GM23338 (cell line): ENCODE data around the gene PLBD1. TPM values are rescaled to one million over a fixed set of nuclear protein-coding genes. Genes with fewer than 3 reads are reported as not detected.
A peak's percentile ranks its signal among the peaks of the same experiment; 100 is the strongest.

ENCODE experiments used
- ATAC-seq: fragments of 200-7000 bp; cut with Tn5 transposase; 3 replicates; pipeline ENCODE4 v1.9.1; 2020
- DNase-seq: peaks from one replicate; pipeline ENCODE4 v3.0.0-alpha.2; 2015; ENCODE audit warnings: low spot score
- H2AFZ ChIP-seq: fragments of 200-600 bp; sonication (generic); 2 replicates; pipeline ENCODE4 v1.8.0; 2016; ENCODE audit warnings: antibody characterized with exemption, mild to moderate bottlenecking, moderate library complexity
- H3F3A ChIP-seq: fragments of 200-600 bp; sonication (generic); replicated peaks from 2 replicates; pipeline ENCODE4 v1.8.0; 2017; ENCODE audit warnings: antibody characterized with exemption, mixed run types, low read depth
- H3K27ac ChIP-seq: fragments of 200-600 bp; sonication (generic); 2 replicates; pipeline ENCODE4 v1.6.1; 2016; ENCODE audit warnings: low read depth
- H3K27me3 ChIP-seq: fragments of 200-600 bp; sonication (generic); 2 replicates; pipeline ENCODE4 v1.8.0; 2016; ENCODE audit warnings: mild to moderate bottlenecking, mixed run types, moderate library complexity; ENCODE audit not compliant: insufficient read depth
- H3K36me3 ChIP-seq: fragments of 200-600 bp; sonication (generic); 2 replicates; pipeline ENCODE4 v1.8.0; 2016; ENCODE audit warnings: mild to moderate bottlenecking; ENCODE audit not compliant: insufficient read depth
- H3K4me1 ChIP-seq: fragments of 200-600 bp; sonication (generic); 2 replicates; pipeline ENCODE4 v1.8.0; 2016; ENCODE audit warnings: mild to moderate bottlenecking, moderate library complexity; ENCODE audit not compliant: insufficient read depth
- H3K4me2 ChIP-seq: fragments of 200-600 bp; sonication (generic); 2 replicates; pipeline ENCODE4 v1.7.1; 2017; ENCODE audit warnings: mixed run types
- H3K4me3 ChIP-seq: fragments of 200-600 bp; sonication (generic); 2 replicates; pipeline ENCODE4 v1.6.1; 2016; ENCODE audit warnings: mixed run types
- H3K79me2 ChIP-seq: fragments of 200-600 bp; sonication (generic); replicated peaks from 2 replicates; pipeline ENCODE4 v1.8.0; 2017; ENCODE audit warnings: mild to moderate bottlenecking; ENCODE audit not compliant: insufficient read depth
- H3K9me2 ChIP-seq: fragments of 200-600 bp; sonication (generic); 2 replicates; pipeline ENCODE4 v1.8.0; 2017; ENCODE audit not compliant: insufficient read depth
- H4K20me1 ChIP-seq: fragments of 200-600 bp; sonication (generic); replicated peaks from 2 replicates; pipeline ENCODE4 v1.8.0; 2017; ENCODE audit warnings: mild to moderate bottlenecking; ENCODE audit not compliant: insufficient read depth
- H3K27ac Mint-ChIP-seq: 2 replicates; pipeline ENCODE4 v1.8.0; 2020; ENCODE audit warnings: inconsistent platforms, mild to moderate bottlenecking, moderate library complexity, mixed read lengths
- H3K27me3 Mint-ChIP-seq: 3 replicates; pipeline ENCODE4 v1.8.0; 2022; ENCODE audit warnings: low read depth, mild to moderate bottlenecking, moderate library complexity, mixed read lengths, inconsistent platforms; ENCODE audit not compliant: insufficient read depth, poor library complexity
- H3K36me3 Mint-ChIP-seq: 3 replicates; pipeline ENCODE4 v1.8.0; 2021; ENCODE audit warnings: low read depth, mild to moderate bottlenecking, inconsistent platforms, moderate library complexity, mixed read lengths
- H3K4me1 Mint-ChIP-seq: 3 replicates; pipeline ENCODE4 v1.8.0; 2020; ENCODE audit warnings: mild to moderate bottlenecking, inconsistent platforms, mixed read lengths
- H3K4me3 Mint-ChIP-seq: 3 replicates; pipeline ENCODE4 v1.8.0; 2021; ENCODE audit warnings: moderate library complexity, mild to moderate bottlenecking, inconsistent platforms, mixed read lengths
- H3K9me3 Mint-ChIP-seq: 3 replicates; pipeline ENCODE4 v1.8.0; 2020; ENCODE audit warnings: moderate library complexity, mild to moderate bottlenecking, inconsistent platforms, mixed read lengths
- CREB1 ChIP-seq: fragments of 250-450 bp; sonication (Bioruptor Pico); IDR thresholded peaks from 2 replicates; pipeline ENCODE4 v1.5.0; 2020; ENCODE audit warnings: low read depth, mild to moderate bottlenecking, moderate library complexity
- EZH2 ChIP-seq: fragments of 200-600 bp; sonication (generic); IDR thresholded peaks from one replicate; pipeline ENCODE4 v1.8.0; 2017; ENCODE audit warnings: antibody characterized with exemption, mild to moderate bottlenecking, low read depth; ENCODE audit not compliant: unreplicated experiment
- EZH2phosphoT487 ChIP-seq: fragments of 200-600 bp; sonication (generic); IDR thresholded peaks from one replicate; pipeline ENCODE4 v1.8.1; 2018; ENCODE audit warnings: antibody characterized with exemption; ENCODE audit not compliant: unreplicated experiment
- JUNB ChIP-seq: IDR thresholded peaks from one replicate; pipeline ENCODE4 v1.6.1; 2016; ENCODE audit warnings: antibody characterized with exemption; ENCODE audit not compliant: unreplicated experiment
- NANOG ChIP-seq: IDR thresholded peaks from 2 replicates; pipeline ENCODE4 v1.6.1; 2016; ENCODE audit warnings: antibody characterized with exemption, borderline replicate concordance
- POLR2AphosphoS5 ChIP-seq: IDR thresholded peaks from 2 replicates; pipeline ENCODE4 v1.6.1; 2016; ENCODE audit warnings: antibody characterized with exemption, low read depth
- STAT1 ChIP-seq: IDR thresholded peaks from one replicate; pipeline ENCODE4 v1.6.1; 2016; ENCODE audit warnings: antibody characterized with exemption; ENCODE audit not compliant: unreplicated experiment
- ZNF114 ChIP-seq: fragments of 250-450 bp; sonication (Bioruptor Pico); IDR thresholded peaks from 2 replicates; pipeline ENCODE4 v1.5.0; 2020; ENCODE audit warnings: mild to moderate bottlenecking, moderate library complexity
- ZNF331 ChIP-seq: fragments of 250-450 bp; sonication (Bioruptor Pico); IDR thresholded peaks from 2 replicates; pipeline ENCODE4 v1.5.0; 2020; ENCODE audit warnings: low read depth, mild to moderate bottlenecking, moderate library complexity
- polyA plus RNA-seq: library from polyadenylated mRNA; unstranded; fragments of >200 nt; fragmentation: Nextera tagmentation; extraction: Ambion mirVana; gene quantifications from 2 replicates; pipeline ENCODE4 v1.2.1, GENCODE V29; 2016
- total RNA-seq: library from RNA; depleted of rRNA; stranded (reverse); fragments of >200 nt; shearing (Covaris generic); gene quantifications from 2 replicates; pipeline ENCODE4 v1.2.3, GENCODE V29; 2014
- TF ChIP-seq, protein P1 (sequence below): IDR thresholded peaks from one replicate; pipeline ENCODE4 v1.6.1; 2018; ENCODE audit warnings: antibody characterized with exemption; ENCODE audit not compliant: unreplicated experiment
- TF ChIP-seq, protein P2 (sequence below), 2 experiments: fragments of 200-600 bp in 1 of 2; sonication (generic) in 1 of 2; conservative IDR thresholded peaks; 2 replicates each; pipeline versions ENCODE4 v1.5.1 to v1.6.1; 2016 to 2017; ENCODE audit warnings: antibody characterized with exemption in 2 of 2, low read depth in 2 of 2, mild to moderate bottlenecking in 2 of 2, moderate library complexity in 1 of 2
- TF ChIP-seq, protein P3 (sequence below): IDR thresholded peaks from 2 replicates; pipeline ENCODE4 v1.6.1; 2016; ENCODE audit warnings: antibody characterized with exemption
- TF ChIP-seq, protein P4 (sequence below): fragments of 250-450 bp; sonication (Bioruptor Pico); IDR thresholded peaks from 2 replicates; pipeline ENCODE4 v1.5.0; 2020; ENCODE audit warnings: mild to moderate bottlenecking, moderate library complexity

PLBD1 gene
- total and polyA plus RNA-seq, 2 experiments from 2014 or later: 10.2 to 16.3 TPM

DNA sequence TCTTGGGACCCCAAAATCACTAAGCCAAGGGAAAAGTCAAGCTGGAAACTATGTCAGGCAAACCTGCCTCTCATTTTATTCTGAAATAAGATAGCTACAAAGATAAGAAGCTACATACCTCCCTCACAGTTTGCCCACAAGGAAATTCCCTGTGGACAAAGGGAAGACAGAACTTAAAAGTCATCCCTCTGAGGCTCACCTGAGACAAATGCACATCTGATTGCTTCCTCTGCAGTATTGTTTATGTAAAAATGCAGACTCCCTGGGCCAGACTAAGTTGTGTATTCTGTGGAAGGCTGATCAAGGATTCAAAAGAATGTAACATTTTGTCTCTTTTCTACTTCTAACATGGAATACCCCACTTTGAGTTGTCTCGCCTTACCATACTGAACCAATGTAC, 2.5 kb upstream of the PLBD1 start:
- Histone ChIP-seq H3K27ac (no peak overlapping the region), H3K4me3 (no peak overlapping the region), H3K4me2 (peak overlapping the region; percentile 22; the same call in 1 of the 2 replicates), H3K4me1 (peaks cover 18% of the 10 kb centered on the region), H4K20me1 (no peaks in the 10 kb centered on the region), H3K27me3 (peaks cover 10% of the 10 kb centered on the region; the same call in 1 of the 2 replicates), H3F3A (no peaks in the 10 kb centered on the region; the same call in 1 of the 2 replicates), H3K79me2 (no peaks in the 10 kb centered on the region), H3K9me2 (no peaks in the 10 kb centered on the region), H2AFZ (peak overlapping the region; percentile 45; the same call in 1 of the 2 replicates), H3K36me3 (no peaks in the 10 kb centered on the region)
- H3K27me3 Mint-ChIP-seq: peaks cover 5% of the 10 kb centered on the region
- no peaks in the 10 kb centered on the region for H3K36me3 Mint-ChIP-seq
- TF ChIP-seq NANOG (no peak), ZNF114 (no peak), CREB1 (CRISPR knock-in tag) (no peak), POLR2AphosphoS5 (no peak), JUNB (no peak), STAT1 (no peak), EZH2phosphoT487 (no peak), ZNF331 (CRISPR knock-in tag) (no peak), EZH2 (no peak)
- TF ChIP-seq, protein P1, sequence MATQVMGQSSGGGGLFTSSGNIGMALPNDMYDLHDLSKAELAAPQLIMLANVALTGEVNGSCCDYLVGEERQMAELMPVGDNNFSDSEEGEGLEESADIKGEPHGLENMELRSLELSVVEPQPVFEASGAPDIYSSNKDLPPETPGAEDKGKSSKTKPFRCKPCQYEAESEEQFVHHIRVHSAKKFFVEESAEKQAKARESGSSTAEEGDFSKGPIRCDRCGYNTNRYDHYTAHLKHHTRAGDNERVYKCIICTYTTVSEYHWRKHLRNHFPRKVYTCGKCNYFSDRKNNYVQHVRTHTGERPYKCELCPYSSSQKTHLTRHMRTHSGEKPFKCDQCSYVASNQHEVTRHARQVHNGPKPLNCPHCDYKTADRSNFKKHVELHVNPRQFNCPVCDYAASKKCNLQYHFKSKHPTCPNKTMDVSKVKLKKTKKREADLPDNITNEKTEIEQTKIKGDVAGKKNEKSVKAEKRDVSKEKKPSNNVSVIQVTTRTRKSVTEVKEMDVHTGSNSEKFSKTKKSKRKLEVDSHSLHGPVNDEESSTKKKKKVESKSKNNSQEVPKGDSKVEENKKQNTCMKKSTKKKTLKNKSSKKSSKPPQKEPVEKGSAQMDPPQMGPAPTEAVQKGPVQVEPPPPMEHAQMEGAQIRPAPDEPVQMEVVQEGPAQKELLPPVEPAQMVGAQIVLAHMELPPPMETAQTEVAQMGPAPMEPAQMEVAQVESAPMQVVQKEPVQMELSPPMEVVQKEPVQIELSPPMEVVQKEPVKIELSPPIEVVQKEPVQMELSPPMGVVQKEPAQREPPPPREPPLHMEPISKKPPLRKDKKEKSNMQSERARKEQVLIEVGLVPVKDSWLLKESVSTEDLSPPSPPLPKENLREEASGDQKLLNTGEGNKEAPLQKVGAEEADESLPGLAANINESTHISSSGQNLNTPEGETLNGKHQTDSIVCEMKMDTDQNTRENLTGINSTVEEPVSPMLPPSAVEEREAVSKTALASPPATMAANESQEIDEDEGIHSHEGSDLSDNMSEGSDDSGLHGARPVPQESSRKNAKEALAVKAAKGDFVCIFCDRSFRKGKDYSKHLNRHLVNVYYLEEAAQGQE: no peak
- TF ChIP-seq, protein P2, sequence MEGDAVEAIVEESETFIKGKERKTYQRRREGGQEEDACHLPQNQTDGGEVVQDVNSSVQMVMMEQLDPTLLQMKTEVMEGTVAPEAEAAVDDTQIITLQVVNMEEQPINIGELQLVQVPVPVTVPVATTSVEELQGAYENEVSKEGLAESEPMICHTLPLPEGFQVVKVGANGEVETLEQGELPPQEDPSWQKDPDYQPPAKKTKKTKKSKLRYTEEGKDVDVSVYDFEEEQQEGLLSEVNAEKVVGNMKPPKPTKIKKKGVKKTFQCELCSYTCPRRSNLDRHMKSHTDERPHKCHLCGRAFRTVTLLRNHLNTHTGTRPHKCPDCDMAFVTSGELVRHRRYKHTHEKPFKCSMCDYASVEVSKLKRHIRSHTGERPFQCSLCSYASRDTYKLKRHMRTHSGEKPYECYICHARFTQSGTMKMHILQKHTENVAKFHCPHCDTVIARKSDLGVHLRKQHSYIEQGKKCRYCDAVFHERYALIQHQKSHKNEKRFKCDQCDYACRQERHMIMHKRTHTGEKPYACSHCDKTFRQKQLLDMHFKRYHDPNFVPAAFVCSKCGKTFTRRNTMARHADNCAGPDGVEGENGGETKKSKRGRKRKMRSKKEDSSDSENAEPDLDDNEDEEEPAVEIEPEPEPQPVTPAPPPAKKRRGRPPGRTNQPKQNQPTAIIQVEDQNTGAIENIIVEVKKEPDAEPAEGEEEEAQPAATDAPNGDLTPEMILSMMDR (conservative IDR thresholded peaks at IDR 0.05; ENCODE audit: low read depth in 2 of 2): no peak
- TF ChIP-seq, protein P3, sequence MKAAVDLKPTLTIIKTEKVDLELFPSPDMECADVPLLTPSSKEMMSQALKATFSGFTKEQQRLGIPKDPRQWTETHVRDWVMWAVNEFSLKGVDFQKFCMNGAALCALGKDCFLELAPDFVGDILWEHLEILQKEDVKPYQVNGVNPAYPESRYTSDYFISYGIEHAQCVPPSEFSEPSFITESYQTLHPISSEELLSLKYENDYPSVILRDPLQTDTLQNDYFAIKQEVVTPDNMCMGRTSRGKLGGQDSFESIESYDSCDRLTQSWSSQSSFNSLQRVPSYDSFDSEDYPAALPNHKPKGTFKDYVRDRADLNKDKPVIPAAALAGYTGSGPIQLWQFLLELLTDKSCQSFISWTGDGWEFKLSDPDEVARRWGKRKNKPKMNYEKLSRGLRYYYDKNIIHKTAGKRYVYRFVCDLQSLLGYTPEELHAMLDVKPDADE: no peak
- TF ChIP-seq, protein P4, sequence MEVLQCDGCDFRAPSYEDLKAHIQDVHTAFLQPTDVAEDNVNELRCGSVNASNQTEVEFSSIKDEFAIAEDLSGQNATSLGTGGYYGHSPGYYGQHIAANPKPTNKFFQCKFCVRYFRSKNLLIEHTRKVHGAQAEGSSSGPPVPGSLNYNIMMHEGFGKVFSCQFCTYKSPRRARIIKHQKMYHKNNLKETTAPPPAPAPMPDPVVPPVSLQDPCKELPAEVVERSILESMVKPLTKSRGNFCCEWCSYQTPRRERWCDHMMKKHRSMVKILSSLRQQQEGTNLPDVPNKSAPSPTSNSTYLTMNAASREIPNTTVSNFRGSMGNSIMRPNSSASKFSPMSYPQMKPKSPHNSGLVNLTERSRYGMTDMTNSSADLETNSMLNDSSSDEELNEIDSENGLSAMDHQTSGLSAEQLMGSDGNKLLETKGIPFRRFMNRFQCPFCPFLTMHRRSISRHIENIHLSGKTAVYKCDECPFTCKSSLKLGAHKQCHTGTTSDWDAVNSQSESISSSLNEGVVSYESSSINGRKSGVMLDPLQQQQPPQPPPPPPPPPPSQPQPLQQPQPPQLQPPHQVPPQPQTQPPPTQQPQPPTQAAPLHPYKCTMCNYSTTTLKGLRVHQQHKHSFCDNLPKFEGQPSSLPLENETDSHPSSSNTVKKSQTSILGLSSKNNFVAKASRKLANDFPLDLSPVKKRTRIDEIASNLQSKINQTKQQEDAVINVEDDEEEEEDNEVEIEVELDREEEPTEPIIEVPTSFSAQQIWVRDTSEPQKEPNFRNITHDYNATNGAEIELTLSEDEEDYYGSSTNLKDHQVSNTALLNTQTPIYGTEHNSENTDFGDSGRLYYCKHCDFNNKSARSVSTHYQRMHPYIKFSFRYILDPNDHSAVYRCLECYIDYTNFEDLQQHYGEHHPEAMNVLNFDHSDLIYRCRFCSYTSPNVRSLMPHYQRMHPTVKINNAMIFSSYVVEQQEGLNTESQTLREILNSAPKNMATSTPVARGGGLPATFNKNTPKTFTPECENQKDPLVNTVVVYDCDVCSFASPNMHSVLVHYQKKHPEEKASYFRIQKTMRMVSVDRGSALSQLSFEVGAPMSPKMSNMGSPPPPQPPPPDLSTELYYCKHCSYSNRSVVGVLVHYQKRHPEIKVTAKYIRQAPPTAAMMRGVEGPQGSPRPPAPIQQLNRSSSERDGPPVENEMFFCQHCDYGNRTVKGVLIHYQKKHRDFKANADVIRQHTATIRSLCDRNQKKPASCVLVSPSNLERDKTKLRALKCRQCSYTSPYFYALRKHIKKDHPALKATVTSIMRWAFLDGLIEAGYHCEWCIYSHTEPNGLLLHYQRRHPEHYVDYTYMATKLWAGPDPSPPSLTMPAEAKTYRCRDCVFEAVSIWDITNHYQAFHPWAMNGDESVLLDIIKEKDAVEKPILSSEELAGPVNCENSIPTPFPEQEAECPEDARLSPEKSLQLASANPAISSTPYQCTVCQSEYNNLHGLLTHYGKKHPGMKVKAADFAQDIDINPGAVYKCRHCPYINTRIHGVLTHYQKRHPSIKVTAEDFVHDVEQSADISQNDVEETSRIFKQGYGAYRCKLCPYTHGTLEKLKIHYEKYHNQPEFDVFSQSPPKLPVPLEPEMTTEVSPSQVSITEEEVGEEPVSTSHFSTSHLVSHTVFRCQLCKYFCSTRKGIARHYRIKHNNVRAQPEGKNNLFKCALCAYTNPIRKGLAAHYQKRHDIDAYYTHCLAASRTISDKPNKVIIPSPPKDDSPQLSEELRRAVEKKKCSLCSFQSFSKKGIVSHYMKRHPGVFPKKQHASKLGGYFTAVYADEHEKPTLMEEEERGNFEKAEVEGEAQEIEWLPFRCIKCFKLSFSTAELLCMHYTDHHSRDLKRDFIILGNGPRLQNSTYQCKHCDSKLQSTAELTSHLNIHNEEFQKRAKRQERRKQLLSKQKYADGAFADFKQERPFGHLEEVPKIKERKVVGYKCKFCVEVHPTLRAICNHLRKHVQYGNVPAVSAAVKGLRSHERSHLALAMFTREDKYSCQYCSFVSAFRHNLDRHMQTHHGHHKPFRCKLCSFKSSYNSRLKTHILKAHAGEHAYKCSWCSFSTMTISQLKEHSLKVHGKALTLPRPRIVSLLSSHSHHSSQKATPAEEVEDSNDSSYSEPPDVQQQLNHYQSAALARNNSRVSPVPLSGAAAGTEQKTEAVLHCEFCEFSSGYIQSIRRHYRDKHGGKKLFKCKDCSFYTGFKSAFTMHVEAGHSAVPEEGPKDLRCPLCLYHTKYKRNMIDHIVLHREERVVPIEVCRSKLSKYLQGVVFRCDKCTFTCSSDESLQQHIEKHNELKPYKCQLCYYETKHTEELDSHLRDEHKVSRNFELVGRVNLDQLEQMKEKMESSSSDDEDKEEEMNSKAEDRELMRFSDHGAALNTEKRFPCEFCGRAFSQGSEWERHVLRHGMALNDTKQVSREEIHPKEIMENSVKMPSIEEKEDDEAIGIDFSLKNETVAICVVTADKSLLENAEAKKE: no peak
- DNase-seq (peak; percentile 27), ATAC-seq (no peak)
- no peak overlapping the region for H3K4me3 Mint-ChIP-seq
- no peak overlapping the region for H3K27ac Mint-ChIP-seq
- H3K4me1 Mint-ChIP-seq: peaks cover 19% of the 10 kb centered on the region
- H3K9me3 Mint-ChIP-seq: no peaks in the 10 kb centered on the region; the same call in 2 of the 3 replicates
